ENCODE measurements around the gene STARD7. TPM values are rescaled to one million over a fixed set of nuclear protein-coding genes. Genes with fewer than 3 reads are reported as not detected.

STARD7 gene
- total RNA-seq, 2 donors from 2014 or later: 102 to 179 TPM

GRCh38 chr2:96252526-96252925 is 43.9 kb upstream of the STARD7 start:
- Histone ChIP-seq H3K27ac (no peak overlapping the region), H3K4me1 (no peaks in the 10 kb centered on the region), H3K36me3 (peaks cover 22% of the 10 kb centered on the region), H3K9me3 (no peaks in the 10 kb centered on the region), H3K27me3 (no peaks in the 10 kb centered on the region), H3K4me3 (no peak overlapping the region), H3K9ac (ENCODE audit: low read depth in 2 of 2, low read length in 2 of 2) (no peak overlapping the region)
- intact Hi-C loops (cut with DNase I): loop anchor here (5.0 kb wide), 1 partner anchor 40 kb away; no protein-coding TSS in a partner anchor
- DNase-seq: no peak
- no peak for TF ChIP-seq CTCF (IDR thresholded peaks at IDR 0.05)

- intact Hi-C loops (cut with DNase I): loop anchor here (5.0 kb wide), 1 partner anchor 40 kb away; no protein-coding TSS in a partner anchor
- DNase-seq: no peak
- Histone ChIP-seq H3K36me3 (peaks cover 22% of the 10 kb centered on the region), H3K9ac (ENCODE audit: low read depth in 2 of 2, low read length in 2 of 2) (no peak overlapping the region), H3K4me1 (no peaks in the 10 kb centered on the region), H3K27ac (no peak overlapping the region), H3K4me3 (no peak overlapping the region), H3K9me3 (no peaks in the 10 kb centered on the region), H3K27me3 (no peaks in the 10 kb centered on the region)
- no peak for TF ChIP-seq CTCF (IDR thresholded peaks at IDR 0.05)
Observed at GRCh38 chr2:96251721-96252292, 43.2 kb upstream of the STARD7 start.

GRCh38 chr2:96250188-96250587 is 41.6 kb upstream of the STARD7 start:
- intact Hi-C loops (cut with DNase I): loop anchor here (5.0 kb wide), 1 partner anchor 38 kb away; no protein-coding TSS in a partner anchor
- Histone ChIP-seq H3K9me3 (no peaks in the 10 kb centered on the region), H3K4me3 (no peak overlapping the region), H3K27me3 (no peaks in the 10 kb centered on the region), H3K4me1 (no peaks in the 10 kb centered on the region), H3K36me3 (peaks cover 19% of the 10 kb centered on the region), H3K27ac (no peak overlapping the region), H3K9ac (ENCODE audit: low read depth in 2 of 2, low read length in 2 of 2) (no peak overlapping the region)
- no peak for TF ChIP-seq CTCF (IDR thresholded peaks at IDR 0.05)
- no peak for DNase-seq

GRCh38 chr2:96249654-96250053 is 41.0 kb upstream of the STARD7 start:
- no peak overlapping the region for H3K27ac ChIP-seq

GRCh38 chr2:96248624-96249023 is 40.0 kb upstream of the STARD7 start:
- H3K9me3 ChIP-seq: no peaks in the 10 kb centered on the region
- H3K9ac ChIP-seq (ENCODE audit: low read depth in 2 of 2, low read length in 2 of 2): no peak overlapping the region
- TF ChIP-seq CTCF (IDR thresholded peaks at IDR 0.05): no peak
- H3K27ac ChIP-seq: no peak overlapping the region
- H3K36me3 ChIP-seq: peaks cover 10% of the 10 kb centered on the region
- no peak overlapping the region for H3K4me3 ChIP-seq
- DNase-seq: no peak
- H3K27me3 ChIP-seq: no peaks in the 10 kb centered on the region
- no peaks in the 10 kb centered on the region for H3K4me1 ChIP-seq
- intact Hi-C loops (cut with DNase I): no loop called here

More at GRCh38 chr2:96249654-96250053, 41.0 kb upstream of the STARD7 start:
- Histone ChIP-seq H3K27me3 (no peaks in the 10 kb centered on the region), H3K9me3 (no peaks in the 10 kb centered on the region), H3K4me3 (no peak overlapping the region), H3K9ac (ENCODE audit: low read depth in 2 of 2, low read length in 2 of 2) (no peak overlapping the region), H3K4me1 (no peaks in the 10 kb centered on the region), H3K36me3 (peaks cover 19% of the 10 kb centered on the region)
- no peak for TF ChIP-seq CTCF (IDR thresholded peaks at IDR 0.05)
- DNase-seq: no peak
- intact Hi-C loops (cut with DNase I): loop anchor here (5.0 kb wide), 1 partner anchor 37 kb away; no protein-coding TSS in a partner anchor

Data from colonic mucosa (tissue), 4 donors.